Measurements from ENCODE around the gene KRTAP21-1.
"Not testable (repeated sequence)": the region's sequence is repeated elsewhere in the genome, so short reads cannot be mapped to it uniquely, and the experiment has no call there.

DNA sequence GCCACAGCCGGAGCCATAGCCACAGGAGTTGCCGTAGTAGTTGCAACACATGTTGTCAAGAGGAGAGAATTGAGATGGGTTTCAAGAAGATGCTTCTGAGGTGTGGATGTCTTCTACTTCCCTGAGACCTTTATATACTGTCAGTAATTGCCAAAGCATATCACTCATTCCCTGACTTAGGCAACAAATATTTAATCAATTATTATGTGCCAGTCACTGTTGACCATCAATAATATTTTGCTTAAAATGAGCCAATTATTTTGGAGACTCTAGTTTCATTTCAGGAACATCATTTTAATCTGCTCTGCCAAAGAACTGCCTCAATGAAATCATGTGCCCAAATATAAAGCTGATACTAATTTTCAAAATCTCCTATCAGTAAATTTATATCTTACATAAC, at the start of gene KRTAP21-1:
- not testable (repeated sequence) for TF ChIP-seq TAF1 (IDR thresholded peaks at IDR 0.05; ENCODE audit: low read depth, low read length); POLR2AphosphoS5 (IDR thresholded peaks at IDR 0.05; ENCODE audit: low read depth, low read length); POLR2A (IDR thresholded peaks at IDR 0.05; ENCODE audit: low read depth, low read length); SPI1 (IDR thresholded peaks at IDR 0.05; ENCODE audit: low read depth, low read length); POU2F2 (IDR thresholded peaks at IDR 0.05; ENCODE audit: low read depth, low read length); PAX5 (IDR thresholded peaks at IDR 0.05; ENCODE audit: insufficient read depth, low read length, severe bottlenecking)

Data from GM12891 (cell line).